Tibial artery (tissue), 4 donors: ENCODE data around the gene MITF.
A peak's percentile ranks its signal among the peaks of the same experiment; 100 is the strongest.

ENCODE experiments used
- DNase-seq, 2 donors: peaks; one replicate each; pipeline ENCODE4 v3.0.0-alpha.2; 2019
- H3K27ac ChIP-seq, 2 donors: fragments of 200-600 bp; sonication (generic) in 1 of 2; 1 replicate in 1 of 2; 2 replicates in 1 of 2; pipeline ENCODE4 v1.5.1; 2018 to 2019; ENCODE audit warnings: mild to moderate bottlenecking in 1 of 2
- H3K27me3 ChIP-seq, 2 donors: fragments of 200-600 bp; sonication (generic) in 1 of 2; one replicate each; pipeline versions ENCODE4 v1.5.1 to v1.6.0; 2016 to 2019
- H3K36me3 ChIP-seq, 3 donors: fragments of 200-600 bp; sonication (generic) in 2 of 3; one replicate each; pipeline ENCODE4 v1.5.1; 2016 to 2019; ENCODE audit warnings: mild to moderate bottlenecking in 2 of 3
- H3K4me1 ChIP-seq, 4 donors: fragments of 200-600 bp; sonication (generic) in 2 of 4; 1 replicate in 3 of 4; 2 replicates in 1 of 4; pipeline ENCODE4 v1.5.1; 2016 to 2019
- H3K4me3 ChIP-seq, 2 donors: fragments of 200-600 bp; sonication (generic) in 1 of 2; 1 replicate in 1 of 2; 2 replicates in 1 of 2; pipeline ENCODE4 v1.5.1; 2018 to 2019; ENCODE audit warnings: mild to moderate bottlenecking in 2 of 2
- H3K9me3 ChIP-seq, 3 donors: fragments of 200-600 bp; sonication (generic) in 1 of 3; one replicate each; pipeline ENCODE4 v1.5.1; 2016 to 2019
- intact Hi-C: fragments of 100-400 bp; cut with DNase I; formaldehyde crosslinking; loops from one replicate; pipeline ENCODE4 v1.15.0; 2023; ENCODE audit warnings: low total_unique reads
- TF ChIP-seq, protein P1 (sequence below), 2 experiments: fragments of 200-600 bp in 1 of 2; fragments of 450-650 bp in 1 of 2; IDR thresholded peaks; one replicate each; pipeline ENCODE4 v1.5.1; 2017 to 2019; ENCODE audit warnings: antibody characterized with exemption in 2 of 2, mild to moderate bottlenecking in 1 of 2, moderate library complexity in 1 of 2

The MITF gene

DNA sequence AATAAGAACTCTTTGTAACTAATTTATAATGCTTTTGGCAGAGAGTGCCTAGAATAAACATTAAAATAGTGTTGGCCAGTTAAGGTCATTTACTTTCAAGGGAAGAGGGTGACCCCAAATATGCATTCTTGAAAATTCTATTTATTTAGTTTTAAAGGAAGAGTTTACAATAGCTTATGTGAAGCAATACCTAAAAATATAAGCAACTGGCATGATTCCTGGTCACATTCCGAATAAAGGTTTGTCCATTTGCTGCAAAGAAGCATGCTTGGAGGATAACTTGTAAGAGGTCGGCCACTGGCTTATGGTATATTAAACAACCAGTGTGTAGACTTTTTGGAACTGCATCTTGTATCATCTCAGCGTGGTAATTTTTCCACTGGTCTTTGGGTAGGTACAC, 10.2 kb downstream of the MITF start:
- TF ChIP-seq, protein P1, sequence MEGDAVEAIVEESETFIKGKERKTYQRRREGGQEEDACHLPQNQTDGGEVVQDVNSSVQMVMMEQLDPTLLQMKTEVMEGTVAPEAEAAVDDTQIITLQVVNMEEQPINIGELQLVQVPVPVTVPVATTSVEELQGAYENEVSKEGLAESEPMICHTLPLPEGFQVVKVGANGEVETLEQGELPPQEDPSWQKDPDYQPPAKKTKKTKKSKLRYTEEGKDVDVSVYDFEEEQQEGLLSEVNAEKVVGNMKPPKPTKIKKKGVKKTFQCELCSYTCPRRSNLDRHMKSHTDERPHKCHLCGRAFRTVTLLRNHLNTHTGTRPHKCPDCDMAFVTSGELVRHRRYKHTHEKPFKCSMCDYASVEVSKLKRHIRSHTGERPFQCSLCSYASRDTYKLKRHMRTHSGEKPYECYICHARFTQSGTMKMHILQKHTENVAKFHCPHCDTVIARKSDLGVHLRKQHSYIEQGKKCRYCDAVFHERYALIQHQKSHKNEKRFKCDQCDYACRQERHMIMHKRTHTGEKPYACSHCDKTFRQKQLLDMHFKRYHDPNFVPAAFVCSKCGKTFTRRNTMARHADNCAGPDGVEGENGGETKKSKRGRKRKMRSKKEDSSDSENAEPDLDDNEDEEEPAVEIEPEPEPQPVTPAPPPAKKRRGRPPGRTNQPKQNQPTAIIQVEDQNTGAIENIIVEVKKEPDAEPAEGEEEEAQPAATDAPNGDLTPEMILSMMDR (IDR thresholded peaks at IDR 0.05): no peak
- Histone ChIP-seq H3K36me3 (no peaks in the 10 kb centered on the region), H3K27me3 (no peaks in the 10 kb centered on the region), H3K9me3 (no peaks in the 10 kb centered on the region), H3K4me3 (no peak overlapping the region), H3K27ac (peak overlapping the region; percentile 58 to 64), H3K4me1 (peaks cover 0 to 72% (median 36%) of the 10 kb centered on the region in 4 donors)
- intact Hi-C loops: no loop called here
- no peak for DNase-seq

DNA sequence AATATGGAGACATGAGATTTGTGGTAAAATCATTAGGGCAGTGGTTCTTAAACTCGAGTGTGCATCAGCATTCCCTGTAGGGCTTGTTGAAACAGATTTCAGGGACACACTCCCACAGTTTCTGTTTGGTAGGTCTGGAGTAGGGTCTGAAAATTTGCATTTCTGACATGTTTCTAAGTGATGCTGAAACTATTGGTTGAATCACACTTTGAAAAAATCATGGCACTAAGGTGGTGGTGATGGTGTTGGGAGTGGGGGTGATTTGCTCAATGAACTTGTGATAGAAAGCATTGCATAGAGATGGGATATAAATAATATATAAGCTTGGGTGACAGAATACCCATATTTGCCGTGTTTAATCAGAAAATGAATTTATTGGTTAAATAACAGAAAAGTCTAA, 11.3 kb downstream of the MITF start:
- intact Hi-C loops: no loop called here
- Histone ChIP-seq H3K4me1 (peaks cover 0 to 63% (median 30%) of the 10 kb centered on the region in 4 donors), H3K27ac (peak overlapping the region in 1 of 2 donors; percentile 49), H3K9me3 (no peaks in the 10 kb centered on the region), H3K27me3 (no peaks in the 10 kb centered on the region), H3K4me3 (no peak overlapping the region), H3K36me3 (no peaks in the 10 kb centered on the region)
- TF ChIP-seq, protein P1 (IDR thresholded peaks at IDR 0.05): no peak
- DNase-seq: no peak

DNA sequence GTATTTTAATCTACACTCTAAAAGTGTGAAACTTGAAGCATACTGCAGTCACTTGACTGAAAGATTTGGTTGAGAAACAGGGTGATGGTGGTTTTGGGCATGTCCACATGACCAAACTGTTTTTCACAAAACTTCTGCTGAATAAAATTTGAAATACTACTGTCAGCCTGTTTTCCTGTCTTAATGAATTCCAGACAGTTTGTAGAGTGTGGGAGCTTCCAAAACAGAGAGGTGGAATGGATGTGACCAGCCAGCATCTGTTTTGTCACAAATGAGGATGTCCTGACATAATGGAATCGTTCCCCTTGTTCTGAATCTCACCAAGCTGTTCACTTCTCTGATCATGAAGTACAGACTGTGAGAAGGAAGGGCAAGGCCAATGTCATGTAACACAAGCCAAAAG, 11.8 kb downstream of the MITF start:
- Histone ChIP-seq H3K4me1 (peaks cover 0 to 58% (median 27%) of the 10 kb centered on the region in 4 donors), H3K4me3 (no peak overlapping the region), H3K36me3 (no peaks in the 10 kb centered on the region), H3K27ac (peak overlapping the region; percentile 34 to 49), H3K9me3 (no peaks in the 10 kb centered on the region), H3K27me3 (no peaks in the 10 kb centered on the region)
- intact Hi-C loops: no loop called here
- TF ChIP-seq, protein P1 (IDR thresholded peaks at IDR 0.05): no peak
- no peak for DNase-seq

DNA sequence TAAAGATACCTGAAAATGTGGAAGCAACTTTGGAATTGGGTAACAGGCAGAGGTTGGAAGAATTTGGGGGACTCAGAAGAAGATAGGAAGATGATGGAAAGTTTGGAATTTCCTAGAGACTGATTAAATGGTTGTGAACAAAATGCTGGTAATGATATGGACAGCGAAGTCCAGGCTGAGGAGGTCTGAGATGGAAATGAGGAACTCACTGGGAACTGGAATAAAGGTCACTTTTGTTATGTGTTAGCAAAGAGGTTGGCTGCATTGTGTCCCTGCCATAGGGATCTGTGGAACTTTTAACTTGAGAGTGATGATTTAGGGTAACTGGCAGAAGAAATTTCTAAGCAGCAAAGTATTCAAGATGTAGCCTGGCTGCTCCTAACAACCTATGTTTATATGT, 13.0 kb downstream of the MITF start:
- Histone ChIP-seq H3K27ac (peak overlapping the region in 1 of 2 donors; percentile 49), H3K9me3 (no peaks in the 10 kb centered on the region), H3K27me3 (no peaks in the 10 kb centered on the region), H3K4me1 (peaks cover 0 to 47% (median 21%) of the 10 kb centered on the region in 4 donors), H3K36me3 (no peaks in the 10 kb centered on the region), H3K4me3 (no peak overlapping the region)
- intact Hi-C loops: no loop called here
- TF ChIP-seq, protein P1 (IDR thresholded peaks at IDR 0.05): no peak
- no peak for DNase-seq

DNA sequence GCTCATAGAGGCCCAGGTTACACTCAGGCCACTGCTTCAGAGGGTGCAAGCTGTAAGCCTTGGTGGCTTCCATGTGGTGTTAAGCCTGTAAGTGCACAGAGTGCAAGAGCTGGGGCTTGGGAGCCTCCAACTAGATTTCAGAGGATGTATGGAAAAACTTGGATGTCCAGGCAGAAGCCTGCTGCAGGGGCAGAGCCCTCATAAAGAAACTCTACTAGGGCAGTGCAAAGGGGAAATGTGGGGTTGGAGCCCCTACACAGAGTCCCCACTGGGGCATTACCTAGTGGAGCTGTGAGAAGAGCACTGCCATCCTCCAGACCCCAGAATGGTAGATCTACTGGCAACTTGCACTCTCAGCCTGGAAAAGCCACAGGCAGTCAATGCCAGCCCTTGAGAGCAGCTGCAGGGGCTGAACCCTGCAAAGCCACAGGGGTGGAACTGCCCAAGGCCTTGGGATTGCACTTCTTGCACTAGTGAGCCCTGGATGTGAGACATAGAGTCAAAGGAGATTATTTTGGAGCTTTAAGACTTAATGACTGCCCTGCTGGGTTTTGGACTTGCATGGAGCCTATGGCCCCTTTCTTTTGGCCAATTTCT, 14.0 kb downstream of the MITF start:
- no peak for DNase-seq
- H3K36me3 ChIP-seq: no peaks in the 10 kb centered on the region
- peaks cover 0 to 44% (median 20%) of the 10 kb centered on the region in 4 donors for H3K4me1 ChIP-seq
- H3K27ac ChIP-seq: no peak overlapping the region
- no peaks in the 10 kb centered on the region for H3K27me3 ChIP-seq
- H3K9me3 ChIP-seq: no peaks in the 10 kb centered on the region
- TF ChIP-seq, protein P1 (IDR thresholded peaks at IDR 0.05): no peak
- intact Hi-C loops: no loop called here
- H3K4me3 ChIP-seq: no peak overlapping the region

DNA sequence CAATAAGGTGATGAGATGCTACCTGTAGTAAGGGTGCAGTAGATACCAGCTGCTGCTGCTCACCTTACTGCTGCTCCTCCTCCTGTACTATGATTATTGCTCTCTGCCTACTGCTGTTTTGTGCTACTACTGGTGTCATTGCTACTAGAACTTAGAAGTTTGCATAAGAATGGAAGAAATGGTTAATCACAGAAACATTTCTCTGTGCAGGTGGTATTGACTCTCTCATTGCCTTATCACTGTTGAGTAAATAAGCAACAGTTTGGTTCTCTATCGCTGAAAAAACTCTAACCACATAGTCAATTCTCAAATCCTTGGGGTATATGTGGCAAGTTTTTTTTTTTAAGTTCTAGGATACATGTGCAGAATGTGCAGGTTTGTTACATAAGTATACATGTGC, 16.5 kb downstream of the MITF start:
- DNase-seq: no peak
- intact Hi-C loops: no loop called here
- Histone ChIP-seq H3K9me3 (no peaks in the 10 kb centered on the region), H3K4me3 (no peak overlapping the region), H3K4me1 (peaks cover 0 to 37% (median 10%) of the 10 kb centered on the region in 4 donors), H3K27ac (no peak overlapping the region), H3K27me3 (no peaks in the 10 kb centered on the region), H3K36me3 (no peaks in the 10 kb centered on the region)
- TF ChIP-seq, protein P1 (IDR thresholded peaks at IDR 0.05): no peak
